CD4-positive, alpha-beta T cell (primary cell): ENCODE measurements around the gene GLYR1. TPM values are rescaled to one million over a fixed set of nuclear protein-coding genes. Genes with fewer than 3 reads are reported as not detected.

Source experiments
- ATAC-seq: fragments of 200-7000 bp; cut with Tn5 transposase; one replicate; pipeline ENCODE4 v1.10.0; 2022; ENCODE audit warnings: mild to moderate bottlenecking; ENCODE audit not compliant: poor library complexity
- CTCF ChIA-PET: fragments of 350-600 bp; sonication (Branson Sonifier 250); formaldehyde crosslinking; loops from one replicate; lab custom pipeline; 2021; ENCODE audit warnings: antibody characterized with exemption, inconsistent platforms; lab: Charles Lee
- POLR2A ChIA-PET: fragments of 350-600 bp; sonication (Branson Sonifier 250); formaldehyde crosslinking; loops from one replicate; lab custom pipeline; 2021; ENCODE audit warnings: antibody characterized with exemption, inconsistent platforms; lab: Charles Lee
- DNase-seq, 14 experiments: peaks; one replicate each; pipeline ENCODE4 v3.0.0-alpha.2; 2013 to 2020; ENCODE audit warnings: mixed read lengths in 2 of 14
- H3K27ac ChIP-seq, 2 donors: one replicate each; pipeline versions ENCODE4 v1.5.1 to v1.7.0; 2013; ENCODE audit warnings: low read length in 2 of 2, low read depth in 1 of 2, mild to moderate bottlenecking in 1 of 2
- H3K27me3 ChIP-seq, 2 experiments: 1 replicate in 1 of 2; 2 replicates in 1 of 2; pipeline versions ENCODE4 v1.6.1 to v1.7.0; 2013; ENCODE audit warnings: low read length in 2 of 2, control low read depth in 1 of 2, mild to moderate bottlenecking in 1 of 2, moderate library complexity in 1 of 2; ENCODE audit not compliant: insufficient read depth in 2 of 2, control insufficient read depth in 1 of 2
- H3K36me3 ChIP-seq: one replicate; pipeline ENCODE4 v1.6.1; 2013; ENCODE audit warnings: low read length, control low read depth; ENCODE audit not compliant: insufficient read depth
- H3K4me1 ChIP-seq: one replicate; pipeline ENCODE4 v1.6.1; 2013; ENCODE audit warnings: low read length, control low read depth; ENCODE audit not compliant: insufficient read depth
- H3K4me3 ChIP-seq: one replicate; pipeline ENCODE4 v1.5.1; 2013; ENCODE audit warnings: mild to moderate bottlenecking, low read length, moderate library complexity
- H3K9me3 ChIP-seq, 2 experiments: 1 replicate in 1 of 2; 2 replicates in 1 of 2; pipeline versions ENCODE4 v1.6.1 to v1.7.0; 2013; ENCODE audit warnings: low read length in 2 of 2, mild to moderate bottlenecking in 2 of 2, control low read depth in 1 of 2, moderate library complexity in 1 of 2; ENCODE audit not compliant: control insufficient read depth in 1 of 2, insufficient read depth in 1 of 2
- H3K27ac Mint-ChIP-seq: one replicate; pipeline ENCODE4 v1.8.0; 2020; ENCODE audit warnings: mixed read lengths
- H3K27me3 Mint-ChIP-seq: one replicate; pipeline ENCODE4 v1.8.0; 2021; ENCODE audit warnings: mixed read lengths
- H3K36me3 Mint-ChIP-seq: one replicate; pipeline ENCODE4 v1.8.0; 2021; ENCODE audit warnings: low read depth, mixed read lengths
- H3K4me1 Mint-ChIP-seq: one replicate; pipeline ENCODE4 v1.8.0; 2021; ENCODE audit warnings: low read depth, mixed read lengths
- H3K4me3 Mint-ChIP-seq: one replicate; pipeline ENCODE4 v1.8.0; 2020; ENCODE audit warnings: mild to moderate bottlenecking, mixed read lengths
- H3K9me3 Mint-ChIP-seq: one replicate; pipeline ENCODE4 v1.8.0; 2020; ENCODE audit warnings: mixed read lengths
- intact Hi-C, 2 experiments: fragments of 100-400 bp; cut with DNase I in 1 of 2; cut with micrococcal nuclease in 1 of 2; formaldehyde crosslinking; loops; one replicate each; pipeline versions ENCODE4 v1.15.1 to v1.9.0; 2023 to 2025; cut with DNase I, micrococcal nuclease
- total RNA-seq, 174 experiments: library from RNA in 2 of 174; stranded (reverse) in 2 of 174; gene quantifications; one replicate each; pipeline ENCODE4 v1.2.3 and lab custom pipeline; 2021 to 2026
- TF ChIP-seq, protein P1 (sequence below): fragments of 200-600 bp; IDR thresholded peaks from one replicate; pipeline ENCODE4 v1.8.0; 2022; ENCODE audit warnings: antibody characterized with exemption, mild to moderate bottlenecking

Gene GLYR1
- total RNA-seq, 2 experiments from 2014 or later: 71.7 to 77.2 TPM

- peaks cover 93% of the 10 kb centered on the region for H3K36me3 Mint-ChIP-seq
- H3K27me3 Mint-ChIP-seq: no peaks in the 10 kb centered on the region
- intact Hi-C loops: no loop called here
- H3K4me3 Mint-ChIP-seq: no peak overlapping the region
- H3K9me3 Mint-ChIP-seq: no peaks in the 10 kb centered on the region
- Histone ChIP-seq H3K4me3 (no peak overlapping the region), H3K27ac (no peak overlapping the region), H3K4me1 (no peaks in the 10 kb centered on the region), H3K27me3 (no peaks in the 10 kb centered on the region), H3K9me3 (peaks cover 0 to under 1% of the 10 kb centered on the region in 2 experiments), H3K36me3 (peaks cover 93% of the 10 kb centered on the region)
- ATAC-seq (no peak), DNase-seq (no peak)
- H3K27ac Mint-ChIP-seq: no peak overlapping the region
- CTCF ChIA-PET: no interaction called here
- POLR2A ChIA-PET: no interaction called here
- TF ChIP-seq, protein P1, sequence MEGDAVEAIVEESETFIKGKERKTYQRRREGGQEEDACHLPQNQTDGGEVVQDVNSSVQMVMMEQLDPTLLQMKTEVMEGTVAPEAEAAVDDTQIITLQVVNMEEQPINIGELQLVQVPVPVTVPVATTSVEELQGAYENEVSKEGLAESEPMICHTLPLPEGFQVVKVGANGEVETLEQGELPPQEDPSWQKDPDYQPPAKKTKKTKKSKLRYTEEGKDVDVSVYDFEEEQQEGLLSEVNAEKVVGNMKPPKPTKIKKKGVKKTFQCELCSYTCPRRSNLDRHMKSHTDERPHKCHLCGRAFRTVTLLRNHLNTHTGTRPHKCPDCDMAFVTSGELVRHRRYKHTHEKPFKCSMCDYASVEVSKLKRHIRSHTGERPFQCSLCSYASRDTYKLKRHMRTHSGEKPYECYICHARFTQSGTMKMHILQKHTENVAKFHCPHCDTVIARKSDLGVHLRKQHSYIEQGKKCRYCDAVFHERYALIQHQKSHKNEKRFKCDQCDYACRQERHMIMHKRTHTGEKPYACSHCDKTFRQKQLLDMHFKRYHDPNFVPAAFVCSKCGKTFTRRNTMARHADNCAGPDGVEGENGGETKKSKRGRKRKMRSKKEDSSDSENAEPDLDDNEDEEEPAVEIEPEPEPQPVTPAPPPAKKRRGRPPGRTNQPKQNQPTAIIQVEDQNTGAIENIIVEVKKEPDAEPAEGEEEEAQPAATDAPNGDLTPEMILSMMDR: no peak
- no peaks in the 10 kb centered on the region for H3K4me1 Mint-ChIP-seq
These were observed 32.0 kb upstream of the GLYR1 start for GRCh38 chr16:4879049-4879448.

GRCh38 chr16:4877380-4877685, 30.2 kb upstream of the GLYR1 start:
- intact Hi-C loops: no loop called here
- Mint-ChIP-seq H3K4me1 (no peaks in the 10 kb centered on the region), H3K27ac (no peak overlapping the region), H3K36me3 (peaks cover 95% of the 10 kb centered on the region), H3K9me3 (no peaks in the 10 kb centered on the region), H3K27me3 (no peaks in the 10 kb centered on the region), H3K4me3 (no peak overlapping the region)
- Histone ChIP-seq H3K4me3 (no peak overlapping the region), H3K4me1 (no peaks in the 10 kb centered on the region), H3K27ac (no peak overlapping the region), H3K27me3 (no peaks in the 10 kb centered on the region), H3K9me3 (no peaks in the 10 kb centered on the region), H3K36me3 (peaks cover 93% of the 10 kb centered on the region)
- DNase-seq: no peak
- no peak for ATAC-seq
- ChIA-PET POLR2A (no interaction called here), CTCF (no interaction called here)
- TF ChIP-seq, protein P1: no peak

DNA sequence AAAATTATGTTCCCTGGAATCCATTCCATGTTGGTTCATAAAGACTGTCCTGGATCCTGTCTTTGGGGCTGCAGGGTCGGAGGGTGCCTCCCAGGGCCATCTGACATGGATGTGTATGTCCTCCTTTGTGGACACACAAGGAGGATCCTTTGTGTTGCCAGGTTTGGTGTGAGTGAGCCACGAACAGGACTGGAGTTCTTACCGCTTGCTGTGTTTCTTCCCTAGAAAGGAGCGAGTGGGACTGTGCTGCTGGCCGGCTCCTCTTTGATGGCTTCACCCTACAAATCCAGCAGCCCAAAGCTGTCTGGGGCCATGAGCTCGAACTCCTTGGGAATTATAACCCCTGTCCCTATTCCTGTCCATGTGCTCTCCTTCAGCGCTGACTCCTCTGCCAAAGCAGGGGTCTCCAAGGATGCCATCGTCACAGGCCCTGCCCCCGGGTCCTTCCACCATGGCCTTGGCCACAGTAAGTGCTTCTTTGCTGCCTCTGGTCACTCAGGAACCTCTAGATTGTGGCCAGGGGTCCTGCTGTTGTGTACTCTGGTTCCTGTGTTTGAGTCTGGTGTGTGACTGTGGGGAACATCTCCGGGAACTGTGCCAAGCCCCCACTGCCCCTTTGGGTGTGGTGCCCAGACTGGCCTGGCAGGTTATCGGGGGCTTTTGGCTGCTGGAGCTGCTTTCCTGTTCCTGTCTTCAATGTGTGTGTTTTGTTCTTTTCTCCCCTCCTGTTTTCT, 29.7 kb upstream of the GLYR1 start:
- Histone ChIP-seq H3K4me3 (no peak overlapping the region), H3K36me3 (peaks cover 92% of the 10 kb centered on the region), H3K4me1 (no peaks in the 10 kb centered on the region), H3K27me3 (no peaks in the 10 kb centered on the region), H3K27ac (no peak overlapping the region), H3K9me3 (no peaks in the 10 kb centered on the region)
- Mint-ChIP-seq H3K36me3 (peaks cover 94% of the 10 kb centered on the region), H3K4me3 (no peak overlapping the region), H3K27me3 (no peaks in the 10 kb centered on the region), H3K9me3 (no peaks in the 10 kb centered on the region), H3K4me1 (no peaks in the 10 kb centered on the region), H3K27ac (no peak overlapping the region)
- TF ChIP-seq, protein P1: no peak
- DNase-seq (no peak), ATAC-seq (no peak)
- ChIA-PET CTCF (interaction anchor here (0.6 kb wide), 1 partner anchor 15 kb away, joined by 3 read pairs; no protein-coding TSS in a partner anchor), POLR2A (no interaction called here)
- intact Hi-C loops: no loop called here
